GM23338 (cell line): ENCODE results near the gene PSMD2. TPM values are rescaled to one million over a fixed set of nuclear protein-coding genes. Genes with fewer than 3 reads are reported as not detected.

ENCODE experiments used
- ATAC-seq: fragments of 200-7000 bp; cut with Tn5 transposase; 3 replicates; pipeline ENCODE4 v1.9.1; 2020
- DNase-seq: peaks from one replicate; pipeline ENCODE4 v3.0.0-alpha.2; 2015; ENCODE audit warnings: low spot score
- H2AFZ ChIP-seq: fragments of 200-600 bp; sonication (generic); 2 replicates; pipeline ENCODE4 v1.8.0; 2016; ENCODE audit warnings: antibody characterized with exemption, mild to moderate bottlenecking, moderate library complexity
- H3F3A ChIP-seq: fragments of 200-600 bp; sonication (generic); replicated peaks from 2 replicates; pipeline ENCODE4 v1.8.0; 2017; ENCODE audit warnings: antibody characterized with exemption, mixed run types, low read depth
- H3K27ac ChIP-seq: fragments of 200-600 bp; sonication (generic); 2 replicates; pipeline ENCODE4 v1.6.1; 2016; ENCODE audit warnings: low read depth
- H3K27me3 ChIP-seq: fragments of 200-600 bp; sonication (generic); 2 replicates; pipeline ENCODE4 v1.8.0; 2016; ENCODE audit warnings: mild to moderate bottlenecking, mixed run types, moderate library complexity; ENCODE audit not compliant: insufficient read depth
- H3K36me3 ChIP-seq: fragments of 200-600 bp; sonication (generic); 2 replicates; pipeline ENCODE4 v1.8.0; 2016; ENCODE audit warnings: mild to moderate bottlenecking; ENCODE audit not compliant: insufficient read depth
- H3K4me1 ChIP-seq: fragments of 200-600 bp; sonication (generic); 2 replicates; pipeline ENCODE4 v1.8.0; 2016; ENCODE audit warnings: mild to moderate bottlenecking, moderate library complexity; ENCODE audit not compliant: insufficient read depth
- H3K4me2 ChIP-seq: fragments of 200-600 bp; sonication (generic); 2 replicates; pipeline ENCODE4 v1.7.1; 2017; ENCODE audit warnings: mixed run types
- H3K4me3 ChIP-seq: fragments of 200-600 bp; sonication (generic); 2 replicates; pipeline ENCODE4 v1.6.1; 2016; ENCODE audit warnings: mixed run types
- H3K79me2 ChIP-seq: fragments of 200-600 bp; sonication (generic); replicated peaks from 2 replicates; pipeline ENCODE4 v1.8.0; 2017; ENCODE audit warnings: mild to moderate bottlenecking; ENCODE audit not compliant: insufficient read depth
- H3K9me2 ChIP-seq: fragments of 200-600 bp; sonication (generic); 2 replicates; pipeline ENCODE4 v1.8.0; 2017; ENCODE audit not compliant: insufficient read depth
- H4K20me1 ChIP-seq: fragments of 200-600 bp; sonication (generic); replicated peaks from 2 replicates; pipeline ENCODE4 v1.8.0; 2017; ENCODE audit warnings: mild to moderate bottlenecking; ENCODE audit not compliant: insufficient read depth
- H3K27ac Mint-ChIP-seq: 2 replicates; pipeline ENCODE4 v1.8.0; 2020; ENCODE audit warnings: inconsistent platforms, mild to moderate bottlenecking, moderate library complexity, mixed read lengths
- H3K27me3 Mint-ChIP-seq: 3 replicates; pipeline ENCODE4 v1.8.0; 2022; ENCODE audit warnings: low read depth, mild to moderate bottlenecking, moderate library complexity, mixed read lengths, inconsistent platforms; ENCODE audit not compliant: insufficient read depth, poor library complexity
- H3K36me3 Mint-ChIP-seq: 3 replicates; pipeline ENCODE4 v1.8.0; 2021; ENCODE audit warnings: low read depth, mild to moderate bottlenecking, inconsistent platforms, moderate library complexity, mixed read lengths
- H3K4me1 Mint-ChIP-seq: 3 replicates; pipeline ENCODE4 v1.8.0; 2020; ENCODE audit warnings: mild to moderate bottlenecking, inconsistent platforms, mixed read lengths
- H3K4me3 Mint-ChIP-seq: 3 replicates; pipeline ENCODE4 v1.8.0; 2021; ENCODE audit warnings: moderate library complexity, mild to moderate bottlenecking, inconsistent platforms, mixed read lengths
- H3K9me3 Mint-ChIP-seq: 3 replicates; pipeline ENCODE4 v1.8.0; 2020; ENCODE audit warnings: moderate library complexity, mild to moderate bottlenecking, inconsistent platforms, mixed read lengths
- EZH2 ChIP-seq: fragments of 200-600 bp; sonication (generic); IDR thresholded peaks from one replicate; pipeline ENCODE4 v1.8.0; 2017; ENCODE audit warnings: antibody characterized with exemption, mild to moderate bottlenecking, low read depth; ENCODE audit not compliant: unreplicated experiment
- EZH2phosphoT487 ChIP-seq: fragments of 200-600 bp; sonication (generic); IDR thresholded peaks from one replicate; pipeline ENCODE4 v1.8.1; 2018; ENCODE audit warnings: antibody characterized with exemption; ENCODE audit not compliant: unreplicated experiment
- JUNB ChIP-seq: IDR thresholded peaks from one replicate; pipeline ENCODE4 v1.6.1; 2016; ENCODE audit warnings: antibody characterized with exemption; ENCODE audit not compliant: unreplicated experiment
- NANOG ChIP-seq: IDR thresholded peaks from 2 replicates; pipeline ENCODE4 v1.6.1; 2016; ENCODE audit warnings: antibody characterized with exemption, borderline replicate concordance
- STAT1 ChIP-seq: IDR thresholded peaks from one replicate; pipeline ENCODE4 v1.6.1; 2016; ENCODE audit warnings: antibody characterized with exemption; ENCODE audit not compliant: unreplicated experiment
- ZNF331 ChIP-seq: fragments of 250-450 bp; sonication (Bioruptor Pico); IDR thresholded peaks from 2 replicates; pipeline ENCODE4 v1.5.0; 2020; ENCODE audit warnings: low read depth, mild to moderate bottlenecking, moderate library complexity
- polyA plus RNA-seq: library from polyadenylated mRNA; unstranded; fragments of >200 nt; fragmentation: Nextera tagmentation; extraction: Ambion mirVana; gene quantifications from 2 replicates; pipeline ENCODE4 v1.2.1, GENCODE V29; 2016
- total RNA-seq: library from RNA; depleted of rRNA; stranded (reverse); fragments of >200 nt; shearing (Covaris generic); gene quantifications from 2 replicates; pipeline ENCODE4 v1.2.3, GENCODE V29; 2014
- TF ChIP-seq, protein P1 (sequence below): fragments of 250-450 bp; sonication (Bioruptor Pico); IDR thresholded peaks from 2 replicates; pipeline ENCODE4 v1.5.0; 2020; ENCODE audit warnings: mild to moderate bottlenecking, moderate library complexity
- TF ChIP-seq, protein P2 (sequence below): IDR thresholded peaks from one replicate; pipeline ENCODE4 v1.6.1; 2018; ENCODE audit warnings: antibody characterized with exemption; ENCODE audit not compliant: unreplicated experiment
- TF ChIP-seq, protein P3 (sequence below), 2 experiments: fragments of 200-600 bp in 1 of 2; sonication (generic) in 1 of 2; conservative IDR thresholded peaks; 2 replicates each; pipeline versions ENCODE4 v1.5.1 to v1.6.1; 2016 to 2017; ENCODE audit warnings: antibody characterized with exemption in 2 of 2, low read depth in 2 of 2, mild to moderate bottlenecking in 2 of 2, moderate library complexity in 1 of 2

The PSMD2 gene
- total and polyA plus RNA-seq, 2 experiments from 2014 or later: 117 to 507 TPM

DNA sequence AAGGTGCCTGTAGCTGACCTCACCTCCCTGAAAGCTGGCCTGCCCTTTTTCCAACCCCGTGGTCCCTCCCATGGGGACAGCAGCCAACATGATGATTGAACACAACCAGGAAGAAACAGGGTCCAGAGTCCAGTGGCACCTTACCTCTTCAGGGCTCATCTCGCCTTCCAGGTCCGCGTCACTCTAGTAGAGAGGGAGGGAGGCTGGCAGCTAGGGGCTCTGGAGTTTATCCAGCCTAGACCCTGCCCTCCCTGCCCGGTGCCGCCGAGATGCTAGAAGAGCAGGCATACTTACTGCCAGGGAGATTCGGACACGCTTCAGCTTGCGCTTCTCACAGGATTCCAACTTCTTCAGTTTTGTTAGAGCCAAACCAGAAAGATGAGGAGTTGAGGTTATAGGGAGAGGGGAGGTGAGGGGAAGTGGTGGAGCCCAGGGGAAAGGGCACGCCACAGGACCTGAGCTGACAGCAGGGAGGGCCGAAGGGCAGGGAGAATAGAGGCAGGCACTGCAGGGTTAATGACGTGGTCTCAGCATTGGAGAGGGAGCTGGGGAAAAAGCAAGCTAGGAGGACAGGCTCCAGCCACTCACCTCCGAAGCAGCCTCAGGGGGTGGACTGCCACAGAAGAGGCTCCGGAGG, 53.2 kb downstream of the PSMD2 start (continued):
- TF ChIP-seq, protein P1, sequence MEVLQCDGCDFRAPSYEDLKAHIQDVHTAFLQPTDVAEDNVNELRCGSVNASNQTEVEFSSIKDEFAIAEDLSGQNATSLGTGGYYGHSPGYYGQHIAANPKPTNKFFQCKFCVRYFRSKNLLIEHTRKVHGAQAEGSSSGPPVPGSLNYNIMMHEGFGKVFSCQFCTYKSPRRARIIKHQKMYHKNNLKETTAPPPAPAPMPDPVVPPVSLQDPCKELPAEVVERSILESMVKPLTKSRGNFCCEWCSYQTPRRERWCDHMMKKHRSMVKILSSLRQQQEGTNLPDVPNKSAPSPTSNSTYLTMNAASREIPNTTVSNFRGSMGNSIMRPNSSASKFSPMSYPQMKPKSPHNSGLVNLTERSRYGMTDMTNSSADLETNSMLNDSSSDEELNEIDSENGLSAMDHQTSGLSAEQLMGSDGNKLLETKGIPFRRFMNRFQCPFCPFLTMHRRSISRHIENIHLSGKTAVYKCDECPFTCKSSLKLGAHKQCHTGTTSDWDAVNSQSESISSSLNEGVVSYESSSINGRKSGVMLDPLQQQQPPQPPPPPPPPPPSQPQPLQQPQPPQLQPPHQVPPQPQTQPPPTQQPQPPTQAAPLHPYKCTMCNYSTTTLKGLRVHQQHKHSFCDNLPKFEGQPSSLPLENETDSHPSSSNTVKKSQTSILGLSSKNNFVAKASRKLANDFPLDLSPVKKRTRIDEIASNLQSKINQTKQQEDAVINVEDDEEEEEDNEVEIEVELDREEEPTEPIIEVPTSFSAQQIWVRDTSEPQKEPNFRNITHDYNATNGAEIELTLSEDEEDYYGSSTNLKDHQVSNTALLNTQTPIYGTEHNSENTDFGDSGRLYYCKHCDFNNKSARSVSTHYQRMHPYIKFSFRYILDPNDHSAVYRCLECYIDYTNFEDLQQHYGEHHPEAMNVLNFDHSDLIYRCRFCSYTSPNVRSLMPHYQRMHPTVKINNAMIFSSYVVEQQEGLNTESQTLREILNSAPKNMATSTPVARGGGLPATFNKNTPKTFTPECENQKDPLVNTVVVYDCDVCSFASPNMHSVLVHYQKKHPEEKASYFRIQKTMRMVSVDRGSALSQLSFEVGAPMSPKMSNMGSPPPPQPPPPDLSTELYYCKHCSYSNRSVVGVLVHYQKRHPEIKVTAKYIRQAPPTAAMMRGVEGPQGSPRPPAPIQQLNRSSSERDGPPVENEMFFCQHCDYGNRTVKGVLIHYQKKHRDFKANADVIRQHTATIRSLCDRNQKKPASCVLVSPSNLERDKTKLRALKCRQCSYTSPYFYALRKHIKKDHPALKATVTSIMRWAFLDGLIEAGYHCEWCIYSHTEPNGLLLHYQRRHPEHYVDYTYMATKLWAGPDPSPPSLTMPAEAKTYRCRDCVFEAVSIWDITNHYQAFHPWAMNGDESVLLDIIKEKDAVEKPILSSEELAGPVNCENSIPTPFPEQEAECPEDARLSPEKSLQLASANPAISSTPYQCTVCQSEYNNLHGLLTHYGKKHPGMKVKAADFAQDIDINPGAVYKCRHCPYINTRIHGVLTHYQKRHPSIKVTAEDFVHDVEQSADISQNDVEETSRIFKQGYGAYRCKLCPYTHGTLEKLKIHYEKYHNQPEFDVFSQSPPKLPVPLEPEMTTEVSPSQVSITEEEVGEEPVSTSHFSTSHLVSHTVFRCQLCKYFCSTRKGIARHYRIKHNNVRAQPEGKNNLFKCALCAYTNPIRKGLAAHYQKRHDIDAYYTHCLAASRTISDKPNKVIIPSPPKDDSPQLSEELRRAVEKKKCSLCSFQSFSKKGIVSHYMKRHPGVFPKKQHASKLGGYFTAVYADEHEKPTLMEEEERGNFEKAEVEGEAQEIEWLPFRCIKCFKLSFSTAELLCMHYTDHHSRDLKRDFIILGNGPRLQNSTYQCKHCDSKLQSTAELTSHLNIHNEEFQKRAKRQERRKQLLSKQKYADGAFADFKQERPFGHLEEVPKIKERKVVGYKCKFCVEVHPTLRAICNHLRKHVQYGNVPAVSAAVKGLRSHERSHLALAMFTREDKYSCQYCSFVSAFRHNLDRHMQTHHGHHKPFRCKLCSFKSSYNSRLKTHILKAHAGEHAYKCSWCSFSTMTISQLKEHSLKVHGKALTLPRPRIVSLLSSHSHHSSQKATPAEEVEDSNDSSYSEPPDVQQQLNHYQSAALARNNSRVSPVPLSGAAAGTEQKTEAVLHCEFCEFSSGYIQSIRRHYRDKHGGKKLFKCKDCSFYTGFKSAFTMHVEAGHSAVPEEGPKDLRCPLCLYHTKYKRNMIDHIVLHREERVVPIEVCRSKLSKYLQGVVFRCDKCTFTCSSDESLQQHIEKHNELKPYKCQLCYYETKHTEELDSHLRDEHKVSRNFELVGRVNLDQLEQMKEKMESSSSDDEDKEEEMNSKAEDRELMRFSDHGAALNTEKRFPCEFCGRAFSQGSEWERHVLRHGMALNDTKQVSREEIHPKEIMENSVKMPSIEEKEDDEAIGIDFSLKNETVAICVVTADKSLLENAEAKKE: no peak
- TF ChIP-seq STAT1 (no peak), EZH2 (no peak), EZH2phosphoT487 (no peak), JUNB (no peak)

DNA sequence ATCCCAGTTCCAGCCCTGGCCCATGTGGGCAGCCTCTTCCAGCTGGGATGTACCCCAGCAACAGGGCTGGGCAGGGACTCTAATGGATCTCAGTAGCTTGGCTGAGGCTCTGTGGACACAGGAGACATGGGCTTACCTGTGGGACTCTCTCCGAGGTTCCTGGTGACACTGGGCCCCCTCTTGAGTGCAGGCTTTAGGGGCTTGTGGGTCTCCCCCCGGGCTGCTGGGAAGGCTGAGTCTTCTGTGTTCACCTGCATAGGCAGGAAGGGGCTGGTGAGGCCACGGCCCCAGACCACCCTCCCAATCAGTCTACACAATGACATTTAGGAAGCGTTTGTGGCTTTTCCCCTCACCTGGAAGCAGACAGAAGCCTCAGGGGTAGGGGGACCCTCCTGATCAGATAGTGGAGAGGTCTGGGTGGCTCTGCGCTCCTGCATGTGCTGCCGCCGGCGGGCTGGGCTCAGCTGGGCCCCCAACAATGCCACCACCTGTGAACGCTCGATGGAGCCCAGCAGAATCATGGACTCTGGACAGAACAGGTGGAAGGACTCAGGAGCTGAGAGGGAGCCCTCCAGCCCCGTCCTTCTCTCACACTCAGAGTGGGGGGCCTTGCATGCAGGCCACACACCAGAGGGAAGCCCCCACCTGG, 54.0 kb downstream of the PSMD2 start:
- no peak overlapping the region for H3K27ac ChIP-seq
- H3K4me1 Mint-ChIP-seq: peaks cover 8% of the 10 kb centered on the region
- H4K20me1 ChIP-seq: 0 out of 2 replicates have a peak, but pooled peaks cover 4% of the 10 kb centered on the region
- no peak overlapping the region for H3K4me3 Mint-ChIP-seq
- H3K9me2 ChIP-seq: no peaks in the 10 kb centered on the region
- no peaks in the 10 kb centered on the region for H3K27me3 Mint-ChIP-seq
- H3K79me2 ChIP-seq: no peaks in the 10 kb centered on the region
- DNase-seq: no peak
- no peak overlapping the region for H3K4me2 ChIP-seq
- peaks cover 6% of the 10 kb centered on the region; the same call in 1 of the 2 replicates for H3K4me1 ChIP-seq
- 0 out of 2 replicates have a peak, but pooled peaks cover 3% of the 10 kb centered on the region for H3K36me3 ChIP-seq
- H3K27me3 ChIP-seq: no peaks in the 10 kb centered on the region
- no peak overlapping the region for H3K4me3 ChIP-seq
- 0 out of 2 replicates have a peak, but pooled peaks cover 2% of the 10 kb centered on the region for H3F3A ChIP-seq
- no peaks in the 10 kb centered on the region for H3K9me3 Mint-ChIP-seq
- H2AFZ ChIP-seq: no peak overlapping the region
- peaks cover 33% of the 10 kb centered on the region for H3K36me3 Mint-ChIP-seq
- ATAC-seq: no peak
- H3K27ac Mint-ChIP-seq: no peak overlapping the region
- TF ChIP-seq EZH2: no peak
- TF ChIP-seq EZH2phosphoT487: no peak
- no peak for TF ChIP-seq NANOG
- no peak for TF ChIP-seq ZNF331 (CRISPR knock-in tag)
- no peak for TF ChIP-seq STAT1
- TF ChIP-seq, protein P2, sequence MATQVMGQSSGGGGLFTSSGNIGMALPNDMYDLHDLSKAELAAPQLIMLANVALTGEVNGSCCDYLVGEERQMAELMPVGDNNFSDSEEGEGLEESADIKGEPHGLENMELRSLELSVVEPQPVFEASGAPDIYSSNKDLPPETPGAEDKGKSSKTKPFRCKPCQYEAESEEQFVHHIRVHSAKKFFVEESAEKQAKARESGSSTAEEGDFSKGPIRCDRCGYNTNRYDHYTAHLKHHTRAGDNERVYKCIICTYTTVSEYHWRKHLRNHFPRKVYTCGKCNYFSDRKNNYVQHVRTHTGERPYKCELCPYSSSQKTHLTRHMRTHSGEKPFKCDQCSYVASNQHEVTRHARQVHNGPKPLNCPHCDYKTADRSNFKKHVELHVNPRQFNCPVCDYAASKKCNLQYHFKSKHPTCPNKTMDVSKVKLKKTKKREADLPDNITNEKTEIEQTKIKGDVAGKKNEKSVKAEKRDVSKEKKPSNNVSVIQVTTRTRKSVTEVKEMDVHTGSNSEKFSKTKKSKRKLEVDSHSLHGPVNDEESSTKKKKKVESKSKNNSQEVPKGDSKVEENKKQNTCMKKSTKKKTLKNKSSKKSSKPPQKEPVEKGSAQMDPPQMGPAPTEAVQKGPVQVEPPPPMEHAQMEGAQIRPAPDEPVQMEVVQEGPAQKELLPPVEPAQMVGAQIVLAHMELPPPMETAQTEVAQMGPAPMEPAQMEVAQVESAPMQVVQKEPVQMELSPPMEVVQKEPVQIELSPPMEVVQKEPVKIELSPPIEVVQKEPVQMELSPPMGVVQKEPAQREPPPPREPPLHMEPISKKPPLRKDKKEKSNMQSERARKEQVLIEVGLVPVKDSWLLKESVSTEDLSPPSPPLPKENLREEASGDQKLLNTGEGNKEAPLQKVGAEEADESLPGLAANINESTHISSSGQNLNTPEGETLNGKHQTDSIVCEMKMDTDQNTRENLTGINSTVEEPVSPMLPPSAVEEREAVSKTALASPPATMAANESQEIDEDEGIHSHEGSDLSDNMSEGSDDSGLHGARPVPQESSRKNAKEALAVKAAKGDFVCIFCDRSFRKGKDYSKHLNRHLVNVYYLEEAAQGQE: no peak
- TF ChIP-seq, protein P3, sequence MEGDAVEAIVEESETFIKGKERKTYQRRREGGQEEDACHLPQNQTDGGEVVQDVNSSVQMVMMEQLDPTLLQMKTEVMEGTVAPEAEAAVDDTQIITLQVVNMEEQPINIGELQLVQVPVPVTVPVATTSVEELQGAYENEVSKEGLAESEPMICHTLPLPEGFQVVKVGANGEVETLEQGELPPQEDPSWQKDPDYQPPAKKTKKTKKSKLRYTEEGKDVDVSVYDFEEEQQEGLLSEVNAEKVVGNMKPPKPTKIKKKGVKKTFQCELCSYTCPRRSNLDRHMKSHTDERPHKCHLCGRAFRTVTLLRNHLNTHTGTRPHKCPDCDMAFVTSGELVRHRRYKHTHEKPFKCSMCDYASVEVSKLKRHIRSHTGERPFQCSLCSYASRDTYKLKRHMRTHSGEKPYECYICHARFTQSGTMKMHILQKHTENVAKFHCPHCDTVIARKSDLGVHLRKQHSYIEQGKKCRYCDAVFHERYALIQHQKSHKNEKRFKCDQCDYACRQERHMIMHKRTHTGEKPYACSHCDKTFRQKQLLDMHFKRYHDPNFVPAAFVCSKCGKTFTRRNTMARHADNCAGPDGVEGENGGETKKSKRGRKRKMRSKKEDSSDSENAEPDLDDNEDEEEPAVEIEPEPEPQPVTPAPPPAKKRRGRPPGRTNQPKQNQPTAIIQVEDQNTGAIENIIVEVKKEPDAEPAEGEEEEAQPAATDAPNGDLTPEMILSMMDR (conservative IDR thresholded peaks at IDR 0.05; ENCODE audit: low read depth in 2 of 2): no peak
